Nephron progenitor cell (in vitro differentiated cells): ENCODE measurements around the gene SLCO3A1.

Experiments used
- DNase-seq: peaks from one replicate; pipeline ENCODE4 v3.0.0; 2021
- H3K27ac Mint-ChIP-seq: 2 replicates; pipeline ENCODE4 v1.8.0; 2021; ENCODE audit warnings: mild to moderate bottlenecking, moderate library complexity, mixed read lengths
- H3K27me3 Mint-ChIP-seq: 2 replicates; pipeline ENCODE4 v1.8.0; 2021; ENCODE audit warnings: mild to moderate bottlenecking, low read depth, mixed read lengths; ENCODE audit not compliant: poor library complexity
- H3K36me3 Mint-ChIP-seq: 2 replicates; pipeline ENCODE4 v1.8.0; 2021; ENCODE audit warnings: low read depth, mixed read lengths
- H3K4me1 Mint-ChIP-seq: 2 replicates; pipeline ENCODE4 v1.8.0; 2021; ENCODE audit warnings: mixed read lengths
- H3K4me3 Mint-ChIP-seq: 2 replicates; pipeline ENCODE4 v1.8.0; 2021; ENCODE audit warnings: mild to moderate bottlenecking, moderate library complexity, mixed read lengths
- H3K9me3 Mint-ChIP-seq: 2 replicates; pipeline ENCODE4 v1.8.0; 2021; ENCODE audit warnings: mild to moderate bottlenecking, moderate library complexity, mixed read lengths
- TF ChIP-seq, protein P1 (sequence below): fragments of 200-600 bp; sonication (generic); IDR thresholded peaks from 2 replicates; pipeline ENCODE4 v1.5.0; 2021; ENCODE audit warnings: antibody characterized with exemption

Gene SLCO3A1

DNA sequence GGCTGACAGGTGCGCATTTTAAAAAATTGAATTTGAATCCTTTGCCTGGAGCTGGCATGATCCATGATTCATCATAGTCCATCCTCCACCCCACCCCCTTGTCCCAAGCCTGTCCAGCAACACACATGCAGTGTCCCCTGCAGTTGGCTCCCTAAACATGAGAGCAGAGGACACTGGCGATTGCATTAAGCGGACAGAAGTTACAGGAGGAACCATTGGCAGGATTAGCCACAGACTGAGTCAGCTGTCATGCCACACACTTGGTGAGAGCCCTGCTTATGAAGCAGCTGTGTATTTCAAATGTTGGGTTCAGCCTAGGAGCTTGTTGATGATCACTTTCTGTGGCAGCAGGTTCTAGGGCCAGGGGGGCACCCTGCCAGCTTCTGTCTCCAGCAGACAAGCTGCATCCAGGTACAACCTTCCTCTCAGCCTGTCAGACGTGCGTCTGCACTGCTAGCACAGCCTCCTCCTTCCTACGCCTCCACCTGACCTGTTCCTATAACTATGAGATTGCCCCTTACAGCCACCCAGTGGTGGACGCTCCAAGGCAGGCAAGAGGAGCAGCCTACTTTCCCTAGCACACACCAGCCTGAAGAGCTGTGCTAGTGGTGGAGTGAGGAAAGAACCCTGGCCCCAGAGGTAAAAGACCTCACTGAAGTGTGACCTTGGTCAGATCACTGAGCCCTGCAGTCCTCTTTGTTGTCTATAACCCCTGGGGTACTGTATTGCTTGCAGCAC is 121.9 kb downstream of the SLCO3A1 start:
- Mint-ChIP-seq H3K9me3 (peaks cover 3% of the 10 kb centered on the region), H3K4me1 (peaks cover 14% of the 10 kb centered on the region), H3K27me3 (peaks cover 36% of the 10 kb centered on the region), H3K36me3 (no peaks in the 10 kb centered on the region), H3K27ac (no peak overlapping the region), H3K4me3 (no peak overlapping the region)
- TF ChIP-seq, protein P1, sequence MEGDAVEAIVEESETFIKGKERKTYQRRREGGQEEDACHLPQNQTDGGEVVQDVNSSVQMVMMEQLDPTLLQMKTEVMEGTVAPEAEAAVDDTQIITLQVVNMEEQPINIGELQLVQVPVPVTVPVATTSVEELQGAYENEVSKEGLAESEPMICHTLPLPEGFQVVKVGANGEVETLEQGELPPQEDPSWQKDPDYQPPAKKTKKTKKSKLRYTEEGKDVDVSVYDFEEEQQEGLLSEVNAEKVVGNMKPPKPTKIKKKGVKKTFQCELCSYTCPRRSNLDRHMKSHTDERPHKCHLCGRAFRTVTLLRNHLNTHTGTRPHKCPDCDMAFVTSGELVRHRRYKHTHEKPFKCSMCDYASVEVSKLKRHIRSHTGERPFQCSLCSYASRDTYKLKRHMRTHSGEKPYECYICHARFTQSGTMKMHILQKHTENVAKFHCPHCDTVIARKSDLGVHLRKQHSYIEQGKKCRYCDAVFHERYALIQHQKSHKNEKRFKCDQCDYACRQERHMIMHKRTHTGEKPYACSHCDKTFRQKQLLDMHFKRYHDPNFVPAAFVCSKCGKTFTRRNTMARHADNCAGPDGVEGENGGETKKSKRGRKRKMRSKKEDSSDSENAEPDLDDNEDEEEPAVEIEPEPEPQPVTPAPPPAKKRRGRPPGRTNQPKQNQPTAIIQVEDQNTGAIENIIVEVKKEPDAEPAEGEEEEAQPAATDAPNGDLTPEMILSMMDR, result no peak
- no peak for DNase-seq

DNA sequence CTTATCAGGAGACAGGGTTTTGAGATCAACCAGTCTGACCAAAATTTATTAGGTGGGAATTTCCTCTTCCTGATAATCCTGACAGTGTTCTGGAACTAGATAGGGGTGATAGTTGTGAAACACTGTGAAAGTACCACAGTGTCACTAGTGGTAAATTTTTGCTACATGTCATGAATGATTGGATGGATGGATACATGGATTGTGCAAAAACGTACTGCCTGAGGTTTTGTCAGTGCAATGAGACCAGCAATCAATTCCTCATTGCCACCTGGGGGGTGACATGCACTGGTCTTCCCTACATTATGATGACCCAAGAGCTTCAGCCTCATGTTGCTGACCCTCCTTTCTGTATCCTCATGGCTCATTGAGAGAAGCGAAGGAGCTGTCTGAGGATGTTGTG is 123.5 kb downstream of the SLCO3A1 start:
- H3K27ac Mint-ChIP-seq, result no peak overlapping the region
- peaks cover 39% of the 10 kb centered on the region for H3K27me3 Mint-ChIP-seq
- DNase-seq, result no peak
- H3K36me3 Mint-ChIP-seq, result no peaks in the 10 kb centered on the region
- TF ChIP-seq, protein P1, result no peak
- H3K4me1 Mint-ChIP-seq, result peaks cover 20% of the 10 kb centered on the region
- no peaks in the 10 kb centered on the region for H3K9me3 Mint-ChIP-seq
- H3K4me3 Mint-ChIP-seq, result no peak overlapping the region

DNA sequence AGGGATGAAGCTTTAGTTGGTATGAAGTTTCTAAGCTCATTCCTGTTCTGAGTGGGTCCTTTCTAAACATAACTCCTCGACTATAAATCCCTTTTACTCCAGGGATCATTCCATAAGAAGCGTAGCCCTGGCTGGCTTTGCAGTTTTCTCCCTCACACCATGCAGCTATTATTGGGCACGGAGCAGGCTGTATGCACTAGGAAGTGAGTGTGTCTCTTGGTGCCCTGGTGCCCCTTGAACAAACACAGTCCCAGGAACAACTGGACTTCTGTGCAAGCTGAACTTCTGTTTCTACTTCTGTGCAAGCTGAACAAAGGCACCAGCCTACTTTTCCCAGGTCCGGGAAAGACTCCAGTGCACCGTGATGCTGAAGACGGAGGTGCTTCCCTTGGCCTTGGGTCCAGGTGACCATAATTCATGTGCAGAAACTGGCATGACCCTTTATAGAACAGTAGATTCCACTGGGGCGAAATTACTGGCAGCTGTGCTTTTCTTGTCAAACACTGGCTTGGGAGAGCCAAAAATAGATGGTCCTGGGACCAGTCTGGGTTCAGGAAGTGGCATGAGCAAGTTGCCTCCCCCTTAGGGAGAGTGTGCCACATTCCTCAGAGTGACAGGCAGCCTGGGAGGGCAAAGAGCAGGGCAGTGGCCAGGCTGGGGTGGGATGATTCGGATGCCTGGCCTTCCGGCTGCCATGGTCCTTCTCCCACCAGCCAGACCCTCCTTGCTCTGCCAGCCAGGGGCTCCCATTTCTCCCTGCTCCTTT is 127.2 kb downstream of the SLCO3A1 start:
- Mint-ChIP-seq H3K27ac (no peak overlapping the region), H3K27me3 (peaks cover 27% of the 10 kb centered on the region), H3K4me1 (peaks cover 48% of the 10 kb centered on the region), H3K36me3 (no peaks in the 10 kb centered on the region), H3K4me3 (no peak overlapping the region), H3K9me3 (no peaks in the 10 kb centered on the region)
- TF ChIP-seq, protein P1, result no peak
- DNase-seq, result no peak

DNA sequence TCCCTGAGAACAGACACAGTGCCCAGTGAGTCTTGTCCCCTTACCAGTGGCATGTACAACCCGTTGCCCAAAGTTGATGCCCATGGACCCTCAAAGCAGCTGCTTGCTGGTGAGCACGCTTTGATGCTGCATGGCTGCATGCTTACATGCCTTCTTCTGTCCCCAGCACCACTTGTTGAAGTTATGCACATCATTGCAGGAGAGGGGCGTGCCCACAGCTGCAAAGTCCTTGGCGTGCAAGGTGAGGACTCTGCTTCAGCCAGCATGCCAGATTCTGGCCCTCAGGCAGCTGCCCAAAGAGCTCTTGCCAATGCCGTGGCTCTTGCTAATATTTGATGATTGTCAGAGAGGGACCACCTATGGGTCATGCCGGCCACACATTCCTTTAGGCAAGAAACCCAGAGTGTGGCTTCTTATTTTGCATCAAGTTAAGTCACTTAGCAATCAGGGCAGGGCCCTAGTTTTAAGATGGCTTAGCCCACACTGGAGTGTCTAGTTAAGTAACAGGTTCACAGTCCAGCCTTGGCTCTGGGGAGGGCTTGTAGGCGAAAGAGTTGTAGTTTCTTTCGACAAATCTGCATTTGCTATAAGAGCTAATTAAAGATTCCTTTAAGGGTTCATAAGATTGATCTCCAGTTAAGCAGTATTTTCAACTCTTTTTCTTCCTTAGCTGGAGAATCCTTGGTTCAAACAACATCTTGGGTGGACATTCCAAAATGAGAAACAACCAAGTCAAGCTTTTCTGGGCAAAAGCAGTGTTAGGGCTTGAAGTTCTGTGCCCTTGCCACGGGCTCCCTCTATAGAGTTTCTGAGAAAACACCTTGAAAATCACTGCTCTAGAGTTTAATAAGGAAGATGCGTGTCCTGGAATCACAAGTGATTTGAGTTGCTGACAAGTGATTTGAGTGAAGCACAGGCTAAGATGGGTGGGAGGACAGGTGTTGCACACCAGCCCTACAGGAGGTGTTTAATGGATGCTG is 128.6 kb downstream of the SLCO3A1 start:
- H3K27me3 Mint-ChIP-seq, result peaks cover 32% of the 10 kb centered on the region
- peaks cover 46% of the 10 kb centered on the region for H3K4me1 Mint-ChIP-seq
- DNase-seq, result no peak
- H3K36me3 Mint-ChIP-seq, result no peaks in the 10 kb centered on the region
- H3K9me3 Mint-ChIP-seq, result no peaks in the 10 kb centered on the region
- TF ChIP-seq, protein P1, result no peak
- no peak overlapping the region for H3K4me3 Mint-ChIP-seq
- H3K27ac Mint-ChIP-seq, result no peak overlapping the region

GRCh38 chr15:91983729-91984340 is 130.3 kb downstream of the SLCO3A1 start:
- Mint-ChIP-seq H3K36me3 (no peaks in the 10 kb centered on the region), H3K27ac (peak overlapping the region; percentile 24), H3K9me3 (no peaks in the 10 kb centered on the region), H3K4me3 (no peak overlapping the region), H3K4me1 (peaks cover 55% of the 10 kb centered on the region), H3K27me3 (peaks cover 18% of the 10 kb centered on the region)
- TF ChIP-seq, protein P1, result no peak
- DNase-seq, result peak; percentile 20
